GM21515 (cell line): ENCODE results near the gene NGFR.
"Not testable (repeated sequence)": the region's sequence is repeated elsewhere in the genome, so short reads cannot be mapped to it uniquely, and the experiment has no call there.

Source experiments
- ATAC-seq: cut with Tn5 transposase; IDR thresholded peaks from one replicate; pipeline ENCODE4 v1.9.1; 2021; ENCODE audit not compliant: unreplicated experiment

NGFR gene

GRCh38 chr17:49545007-49545660, 50.0 kb downstream of the NGFR start:
- no peak for ATAC-seq

- no peak for ATAC-seq
Observed at GRCh38 chr17:49545806-49546545, 50.9 kb downstream of the NGFR start.

- ATAC-seq: no peak
Observed at GRCh38 chr17:49546546-49547535, 51.7 kb downstream of the NGFR start.

GRCh38 chr17:49547566-49547965, 52.5 kb downstream of the NGFR start:
- no peak for ATAC-seq

DNA sequence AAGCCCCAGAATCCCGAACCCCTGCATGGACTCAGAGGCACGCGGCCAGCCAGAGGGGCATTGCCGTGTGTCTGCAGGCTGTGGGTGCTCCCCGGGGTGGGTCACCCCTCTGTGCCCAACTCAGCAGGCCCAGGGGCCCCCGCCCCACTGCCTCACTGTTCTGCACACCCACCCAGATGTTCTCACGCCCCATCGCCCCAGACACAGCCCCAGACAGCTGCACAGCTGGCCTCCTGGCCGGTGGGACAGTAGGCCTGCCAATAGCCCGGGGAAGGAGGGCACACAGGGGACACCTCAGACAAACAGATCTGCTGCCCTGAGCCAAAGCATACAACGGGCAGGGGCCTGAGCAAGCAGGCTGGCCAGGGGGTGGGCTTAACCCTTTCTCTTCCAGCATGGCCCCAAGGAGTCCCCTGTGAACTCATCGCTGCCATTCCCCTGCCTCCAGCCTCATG, 53.0 kb downstream of the NGFR start:
- ATAC-seq: no peak

DNA sequence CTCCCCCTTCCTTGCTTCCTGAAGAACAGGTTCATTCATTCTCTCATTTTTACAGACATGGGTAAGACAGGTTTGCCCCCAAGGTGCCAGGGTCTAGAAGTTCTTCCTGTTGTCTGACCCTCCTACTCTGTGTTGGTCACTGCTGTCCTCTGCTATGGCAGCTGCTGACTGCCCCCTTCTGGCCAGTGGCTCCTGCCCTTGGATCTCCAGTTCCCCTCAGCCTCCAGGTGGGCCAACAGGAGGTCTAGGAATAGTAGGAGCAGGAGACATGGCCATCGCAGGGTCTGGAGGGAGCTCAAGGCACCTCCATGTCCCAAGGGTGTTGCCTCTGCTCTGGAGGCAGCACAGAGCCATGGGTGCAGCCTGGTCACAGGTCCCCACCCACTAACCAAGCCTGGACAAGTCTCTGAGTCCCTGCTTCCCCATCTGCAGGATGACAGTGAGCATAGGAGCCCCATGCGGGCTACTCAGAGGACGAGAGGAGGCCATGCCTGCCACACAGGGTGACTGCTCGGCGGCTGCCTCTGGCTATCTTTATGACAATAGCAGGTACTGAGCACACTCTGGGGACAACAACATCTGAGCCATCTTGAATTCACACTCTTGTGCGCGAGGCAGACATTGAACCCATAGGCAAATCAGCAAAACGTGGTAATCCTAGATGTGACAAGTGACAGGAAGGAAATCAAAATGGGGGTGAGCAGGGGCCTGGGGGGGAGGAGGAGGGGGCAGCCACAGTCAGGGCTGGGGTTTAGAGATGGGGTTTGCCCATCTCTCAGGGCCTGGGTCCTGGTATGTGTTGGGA, 53.6 kb downstream of the NGFR start:
- no peak for ATAC-seq

- no peak for ATAC-seq
Observed at GRCh38 chr17:49549311-49549605, 54.2 kb downstream of the NGFR start.

DNA sequence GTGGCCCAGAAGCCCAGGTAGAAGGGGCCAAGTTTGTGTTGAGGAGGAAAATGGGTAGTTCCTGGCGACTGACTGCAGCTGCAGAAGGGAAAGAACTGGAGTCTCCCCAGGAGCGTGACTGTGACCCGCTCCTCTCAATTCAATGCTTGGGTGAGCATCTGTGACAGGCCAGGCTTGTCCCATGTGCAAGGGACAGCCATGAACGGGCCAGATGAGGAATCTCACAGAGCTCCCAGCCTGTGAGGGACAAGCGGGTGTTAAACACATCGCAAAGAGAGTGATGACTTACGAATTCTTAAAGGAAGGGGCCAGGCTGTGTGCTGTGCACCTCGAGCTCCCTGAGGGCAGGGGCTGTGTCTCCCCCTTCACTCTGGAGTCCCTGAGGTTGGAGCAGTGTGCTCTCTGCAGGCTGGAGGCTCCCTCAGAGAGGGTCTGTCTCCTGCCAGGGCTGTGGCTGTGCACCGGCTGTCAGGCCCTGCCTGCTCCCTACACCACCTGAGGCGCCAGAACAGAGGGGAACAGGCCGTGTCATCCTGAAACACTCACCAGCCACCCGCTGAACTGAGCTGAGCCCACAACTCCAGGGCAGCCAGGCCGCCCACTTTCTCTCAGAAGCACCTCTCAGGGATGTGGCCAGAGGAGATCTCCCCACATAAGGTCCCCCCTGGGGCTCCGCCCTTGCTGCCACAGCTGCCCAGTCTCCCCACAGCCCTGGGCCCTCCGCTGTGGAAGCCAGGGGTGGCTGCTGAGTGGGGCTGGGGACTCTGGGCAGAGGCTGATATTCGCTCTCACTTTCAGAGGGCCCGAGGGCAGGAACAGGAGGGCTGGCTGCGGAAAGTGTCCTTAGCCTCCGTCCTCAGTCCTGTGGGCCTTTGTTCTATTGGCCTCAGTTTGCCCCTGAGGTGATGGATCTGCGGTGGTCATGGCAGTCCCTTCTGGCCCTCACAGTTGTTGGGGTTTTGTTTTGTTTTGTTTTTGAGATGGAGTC, 54.9 kb downstream of the NGFR start:
- no peak for ATAC-seq

DNA sequence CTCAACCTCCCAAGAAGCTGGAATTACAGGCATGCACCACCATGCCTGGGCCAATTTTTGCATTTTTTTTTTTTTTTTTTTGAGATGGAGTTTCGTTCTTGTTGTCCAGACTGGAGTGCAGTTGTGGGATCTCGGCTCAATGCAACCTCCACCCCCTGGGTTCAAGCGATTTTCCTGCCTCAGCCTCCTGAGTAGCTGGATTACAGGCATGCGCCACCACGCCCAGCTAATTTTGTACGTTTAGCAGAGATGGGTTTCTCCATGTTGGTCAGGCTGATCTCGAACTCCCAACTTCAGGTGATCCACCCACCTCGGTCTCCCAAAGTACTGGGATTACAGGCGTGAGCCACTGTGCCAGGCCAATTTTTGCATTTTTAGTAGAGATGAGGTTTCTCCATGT, 55.7 kb downstream of the NGFR start:
- not testable (repeated sequence) for ATAC-seq

- no peak for ATAC-seq
Observed at GRCh38 chr17:49551221-49552069, 56.4 kb downstream of the NGFR start.

GRCh38 chr17:49552070-49552751, 57.1 kb downstream of the NGFR start:
- no peak for ATAC-seq

DNA sequence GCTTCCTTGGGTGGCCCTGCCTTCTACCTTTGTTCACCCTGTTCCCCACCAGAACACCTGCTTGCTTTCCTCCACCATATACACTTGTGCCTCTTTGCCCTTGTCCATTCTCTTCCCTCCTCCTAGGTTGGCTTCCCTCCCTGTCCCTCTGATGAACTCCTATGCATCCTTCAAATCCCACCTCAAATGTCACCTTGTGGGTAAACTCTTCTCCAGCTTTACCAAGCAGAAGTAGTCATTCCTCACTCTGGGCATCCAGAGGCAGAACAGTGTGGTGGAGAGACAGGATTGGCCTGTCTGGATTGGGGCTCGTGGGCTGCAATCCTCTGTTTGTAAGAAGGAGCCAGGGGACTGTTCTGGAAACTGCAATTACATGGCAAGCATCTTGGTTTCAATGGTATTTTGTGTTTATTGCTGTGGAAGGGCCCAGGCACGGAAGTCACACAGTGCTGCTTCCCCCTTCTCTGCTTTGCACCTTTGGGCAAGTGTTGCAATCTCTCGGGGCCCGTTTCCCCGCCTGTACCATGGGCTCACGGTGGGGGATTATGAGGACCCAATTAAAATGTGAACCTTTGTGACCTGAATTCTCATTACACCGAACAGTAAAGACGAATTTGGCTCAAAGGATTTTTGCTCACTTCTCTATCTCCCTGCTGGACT, 58.7 kb downstream of the NGFR start:
- ATAC-seq: no peak

- ATAC-seq: no peak
Observed at GRCh38 chr17:49554694-49555494, 59.8 kb downstream of the NGFR start.

GRCh38 chr17:49555495-49556222, 60.6 kb downstream of the NGFR start:
- ATAC-seq: no peak

GRCh38 chr17:49556223-49556943, 61.3 kb downstream of the NGFR start:
- no peak for ATAC-seq
